Epidermal melanocyte (primary cell): Measurements from ENCODE around the gene CYFIP2.

Source experiments
- DNase-seq: peaks from one replicate; pipeline ENCODE4 v3.0.0; 2011; ENCODE audit warnings: low spot score; ENCODE audit not compliant: insufficient read length

CYFIP2 gene

GRCh38 chr5:157258450-157258849, 7.5 kb upstream of the CYFIP2 start:
- no peak for DNase-seq

GRCh38 chr5:157259699-157260098, 6.2 kb upstream of the CYFIP2 start:
- no peak for DNase-seq

- DNase-seq: no peak
Measured at GRCh38 chr5:157263496-157264090, 2.3 kb upstream of the CYFIP2 start.

GRCh38 chr5:157266286-157267007, 524 bp downstream of the CYFIP2 start:
- DNase-seq: no peak

GRCh38 chr5:157267025-157267424, 1.1 kb downstream of the CYFIP2 start:
- DNase-seq: no peak

- no peak for DNase-seq
Measured at GRCh38 chr5:157267761-157268480, 2.0 kb downstream of the CYFIP2 start.

- DNase-seq: no peak
Measured at GRCh38 chr5:157269165-157269671, 3.3 kb downstream of the CYFIP2 start.

GRCh38 chr5:157269761-157270272, 3.9 kb downstream of the CYFIP2 start:
- no peak for DNase-seq

GRCh38 chr5:157270771-157271170, 4.8 kb downstream of the CYFIP2 start:
- DNase-seq: no peak

- DNase-seq: no peak
Measured at GRCh38 chr5:157271740-157272271, 5.9 kb downstream of the CYFIP2 start.

GRCh38 chr5:157273131-157273556, 7.2 kb downstream of the CYFIP2 start:
- DNase-seq: no peak

GRCh38 chr5:157275403-157275802, 9.5 kb downstream of the CYFIP2 start:
- DNase-seq: no peak

GRCh38 chr5:157278319-157279037, 12.6 kb downstream of the CYFIP2 start:
- no peak for DNase-seq

- DNase-seq: no peak
Measured at GRCh38 chr5:157279605-157280239, 13.8 kb downstream of the CYFIP2 start.

GRCh38 chr5:157280927-157281326, 15.0 kb downstream of the CYFIP2 start:
- DNase-seq: no peak

GRCh38 chr5:157282150-157282549, 16.2 kb downstream of the CYFIP2 start:
- no peak for DNase-seq

GRCh38 chr5:157283434-157283833, 17.5 kb downstream of the CYFIP2 start:
- no peak for DNase-seq

GRCh38 chr5:157284458-157285212, 18.7 kb downstream of the CYFIP2 start:
- no peak for DNase-seq

GRCh38 chr5:157285310-157286035, 19.6 kb downstream of the CYFIP2 start:
- DNase-seq: no peak
